Upper lobe of left lung (tissue), 4 donors: ENCODE measurements around the gene ARSH.

Experiments used
- POLR2AphosphoS5 ChIP-seq, 2 donors: sonication (generic); formaldehyde crosslinking; IDR thresholded peaks; one replicate each; pipeline ENCODE4 v1.5.1; 2017; ENCODE audit warnings: antibody characterized with exemption in 2 of 2
- TF ChIP-seq, protein P1 (sequence below), 6 experiments: fragments of 450-650 bp in 4 of 6; fragments of 200-600 bp in 2 of 6; sonication (generic) in 2 of 6; IDR thresholded peaks; one replicate each; pipeline ENCODE4 v1.5.1; 2016 to 2019; ENCODE audit warnings: antibody characterized with exemption in 6 of 6

DNA sequence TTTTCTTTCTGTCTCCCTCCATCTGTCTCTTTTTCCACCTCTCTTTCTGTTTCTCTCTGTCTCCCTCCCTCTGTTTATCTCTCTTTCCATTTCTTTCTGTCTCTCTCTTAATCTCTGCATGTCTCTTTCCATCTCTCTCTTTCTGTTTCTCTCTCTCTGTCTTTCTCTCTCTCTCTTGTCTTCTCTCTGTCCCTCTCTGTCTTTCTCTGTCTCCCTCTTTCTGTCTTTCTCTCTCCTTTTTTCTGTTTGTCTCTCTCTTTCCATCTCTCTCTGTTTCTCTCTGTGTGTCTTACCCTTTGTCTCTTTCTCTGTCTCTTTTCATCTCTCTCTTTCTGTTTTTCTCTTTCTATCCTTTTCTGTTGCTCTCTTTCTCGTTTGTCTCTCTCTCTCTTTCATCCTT lies 69.6 kb downstream of the ARSH start:
- TF ChIP-seq, protein P1, sequence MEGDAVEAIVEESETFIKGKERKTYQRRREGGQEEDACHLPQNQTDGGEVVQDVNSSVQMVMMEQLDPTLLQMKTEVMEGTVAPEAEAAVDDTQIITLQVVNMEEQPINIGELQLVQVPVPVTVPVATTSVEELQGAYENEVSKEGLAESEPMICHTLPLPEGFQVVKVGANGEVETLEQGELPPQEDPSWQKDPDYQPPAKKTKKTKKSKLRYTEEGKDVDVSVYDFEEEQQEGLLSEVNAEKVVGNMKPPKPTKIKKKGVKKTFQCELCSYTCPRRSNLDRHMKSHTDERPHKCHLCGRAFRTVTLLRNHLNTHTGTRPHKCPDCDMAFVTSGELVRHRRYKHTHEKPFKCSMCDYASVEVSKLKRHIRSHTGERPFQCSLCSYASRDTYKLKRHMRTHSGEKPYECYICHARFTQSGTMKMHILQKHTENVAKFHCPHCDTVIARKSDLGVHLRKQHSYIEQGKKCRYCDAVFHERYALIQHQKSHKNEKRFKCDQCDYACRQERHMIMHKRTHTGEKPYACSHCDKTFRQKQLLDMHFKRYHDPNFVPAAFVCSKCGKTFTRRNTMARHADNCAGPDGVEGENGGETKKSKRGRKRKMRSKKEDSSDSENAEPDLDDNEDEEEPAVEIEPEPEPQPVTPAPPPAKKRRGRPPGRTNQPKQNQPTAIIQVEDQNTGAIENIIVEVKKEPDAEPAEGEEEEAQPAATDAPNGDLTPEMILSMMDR (IDR thresholded peaks at IDR 0.05) = no peak
- TF ChIP-seq POLR2AphosphoS5 (IDR thresholded peaks at IDR 0.05) = no peak
